ENCODE data around the gene KXD1. TPM values are rescaled to one million over a fixed set of nuclear protein-coding genes. Genes with fewer than 3 reads are reported as not detected.
A peak's percentile ranks its signal among the peaks of the same experiment; 100 is the strongest.

KXD1 gene
- total RNA-seq, 4 donors from 2014 or later, result 129 to 155 (median 149) TPM

DNA sequence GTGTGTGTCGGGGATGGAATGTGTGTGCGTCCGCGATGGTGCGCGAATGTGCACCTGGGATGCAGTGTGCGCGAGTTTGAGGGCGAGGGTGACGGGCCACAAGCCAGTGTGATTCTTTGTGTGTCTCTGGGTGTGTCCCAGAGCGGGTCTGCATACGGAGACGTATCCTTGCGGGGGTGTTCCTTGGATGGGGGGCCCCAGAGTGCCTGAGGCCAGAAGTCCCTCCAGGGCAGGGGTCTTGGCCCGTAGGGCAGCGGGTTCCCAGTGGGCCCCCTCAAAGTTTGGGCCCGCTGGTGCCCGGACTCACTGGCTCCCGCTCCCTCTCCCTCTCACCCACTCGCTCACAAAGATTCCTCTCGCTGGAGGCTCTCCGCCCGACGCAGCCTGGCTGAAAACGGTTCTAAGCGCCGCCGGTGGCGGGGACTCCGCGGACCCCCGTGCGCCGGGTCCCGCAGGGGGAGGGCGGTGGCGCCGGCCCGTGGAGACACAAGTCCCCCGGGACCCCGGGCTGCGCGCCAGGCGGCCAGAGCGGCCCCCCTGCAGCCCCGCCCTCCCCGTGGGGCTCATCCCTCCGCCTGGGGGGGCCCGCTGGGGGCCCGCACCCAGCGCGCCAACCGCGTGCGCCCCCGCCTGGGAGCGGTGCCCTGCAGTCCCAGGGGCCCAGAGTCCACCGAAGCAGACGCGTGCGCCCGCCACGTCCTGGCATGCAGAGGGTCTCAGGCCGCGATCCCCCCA, 48.0 kb downstream of the KXD1 start:
- DNase-seq (ENCODE audit: extremely low spot score), result no peak
- no peaks in the 10 kb centered on the region for H3K36me3 ChIP-seq
- peaks cover 22 to 52% (median 43%) of the 10 kb centered on the region in 4 donors for H3K4me1 ChIP-seq
- TF ChIP-seq POLR2A (IDR thresholded peaks at IDR 0.05; ENCODE audit: low read depth), result no peak
- TF ChIP-seq CTCF (IDR thresholded peaks at IDR 0.05), result no peak
- no peak for TF ChIP-seq EP300 (IDR thresholded peaks at IDR 0.05)
- TF ChIP-seq POLR2AphosphoS5 (IDR thresholded peaks at IDR 0.05), result no peak
- WGBS, result 13% methylated on average over 7 of the region's 65 CpGs
- no peaks in the 10 kb centered on the region for H3K9me3 ChIP-seq
- H3K27me3 ChIP-seq, result peaks cover 10 to 97% (median 59%) of the 10 kb centered on the region in 4 donors
- peak overlapping the region in 1 of 4 donors; percentile 24 for H3K27ac ChIP-seq (replicated peaks in 1 of 4)
- H3K4me3 ChIP-seq, result peak overlapping the region; percentile 39 to 56 (median 48)
- intact Hi-C loops (cut with DNase I), result no loop called here

DNA sequence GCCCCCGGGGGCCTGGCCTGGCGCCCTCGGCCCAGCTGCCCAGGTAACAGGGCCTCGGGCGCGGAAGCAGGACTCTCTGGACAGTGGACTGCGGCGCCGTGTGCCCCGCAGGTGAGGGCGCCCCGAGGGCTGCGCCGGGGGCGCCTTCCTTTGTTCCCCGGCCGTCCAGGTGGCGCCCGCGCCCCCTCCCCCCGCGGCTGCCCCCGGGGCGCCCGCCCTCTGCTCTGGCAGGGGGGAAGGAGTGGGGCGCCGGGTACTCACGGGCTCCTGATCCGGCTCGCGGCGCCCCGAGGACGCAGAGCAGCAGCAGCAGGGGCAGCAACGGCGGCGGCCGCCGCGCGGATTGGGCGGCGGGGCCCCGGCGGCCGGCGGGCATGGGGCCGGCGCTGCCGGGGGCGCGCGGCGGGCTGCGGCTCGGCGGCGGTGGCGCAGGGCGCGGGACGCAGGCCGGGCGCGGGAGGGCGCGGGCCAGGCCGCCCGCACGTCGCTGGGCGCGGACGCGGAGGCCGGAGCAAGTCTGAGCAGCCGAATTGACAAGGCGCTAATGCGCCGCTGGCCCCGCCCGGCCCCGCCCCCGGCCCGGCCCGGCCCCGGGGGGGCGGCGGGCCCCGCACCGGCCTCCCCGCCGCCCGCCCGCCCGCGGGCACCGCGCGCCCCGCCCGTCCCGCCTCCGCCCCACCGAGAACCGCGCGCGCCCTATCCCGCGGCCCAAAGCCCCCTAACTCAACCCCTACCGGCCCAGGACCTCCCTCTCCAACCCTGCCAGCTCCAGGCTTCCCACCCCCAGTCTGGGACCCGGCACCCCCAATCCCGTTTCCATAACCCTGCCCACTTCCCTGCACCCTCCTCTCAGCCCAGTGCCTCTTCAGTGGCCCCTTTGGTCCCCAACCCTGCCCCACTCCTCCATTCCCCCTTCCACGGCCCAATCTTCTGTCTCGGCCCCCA, 48.9 kb downstream of the KXD1 start, which contains the start of gene CRLF1:
Gene CRLF1 (minus strand): TSS at position 519 of the 945 bp plus-strand sequence. CDS start 143 bp downstream, at position 376.
- no peaks in the 10 kb centered on the region for H3K9me3 ChIP-seq
- intact Hi-C loops (cut with DNase I), result no loop called here
- H3K27me3 ChIP-seq, result peaks cover 14 to 97% (median 67%) of the 10 kb centered on the region in 4 donors
- TF ChIP-seq POLR2AphosphoS5 (IDR thresholded peaks at IDR 0.05) (no peak), EP300 (IDR thresholded peaks at IDR 0.05) (no peak)
- WGBS, result 3% methylated on average over 8 of the region's 116 CpGs
- peaks cover 30 to 60% (median 51%) of the 10 kb centered on the region in 4 donors for H3K4me1 ChIP-seq
- DNase-seq (ENCODE audit: extremely low spot score), result no peak
- peak within 1 kb of the TSS; percentile 43 to 56 (median 48) for H3K4me3 ChIP-seq
- H3K36me3 ChIP-seq, result no peaks in the 10 kb centered on the region
- peak within 1 kb of the TSS in 1 of 4 donors; percentile 24 for H3K27ac ChIP-seq (replicated peaks in 1 of 4)

- Histone ChIP-seq H3K36me3 (no peaks in the 10 kb centered on the region), H3K27ac (replicated peaks in 1 of 4) (no peak overlapping the region), H3K4me3 (peak overlapping the region; percentile 38 to 56 (median 43)), H3K27me3 (peaks cover 17 to 97% (median 76%) of the 10 kb centered on the region in 4 donors), H3K9me3 (no peaks in the 10 kb centered on the region), H3K4me1 (peaks cover 39 to 70% (median 60%) of the 10 kb centered on the region in 4 donors)
- intact Hi-C loops (cut with DNase I), result no loop called here
- 3% methylated on average over 28 of the region's 68 CpGs for WGBS
- no peak for DNase-seq (ENCODE audit: extremely low spot score)
- TF ChIP-seq CTCF (IDR thresholded peaks at IDR 0.05) (no peak), POLR2AphosphoS5 (IDR thresholded peaks at IDR 0.05) (no peak), POLR2A (IDR thresholded peaks at IDR 0.05; ENCODE audit: low read depth) (no peak), EP300 (IDR thresholded peaks at IDR 0.05) (no peak)
Measured at GRCh38 chr19:18607226-18608101, 49.8 kb downstream of the KXD1 start.

- WGBS, result 50% methylated on average over 5 of the region's 5 CpGs
- no peaks in the 10 kb centered on the region for H3K36me3 ChIP-seq
- no peaks in the 10 kb centered on the region for H3K9me3 ChIP-seq
- TF ChIP-seq EP300 (IDR thresholded peaks at IDR 0.05) (no peak), CTCF (IDR thresholded peaks at IDR 0.05) (no peak), POLR2A (IDR thresholded peaks at IDR 0.05; ENCODE audit: low read depth) (no peak), POLR2AphosphoS5 (IDR thresholded peaks at IDR 0.05) (no peak)
- H3K4me1 ChIP-seq, result peaks cover 47 to 76% (median 67%) of the 10 kb centered on the region in 4 donors
- H3K27ac ChIP-seq (replicated peaks in 1 of 4), result no peak overlapping the region
- H3K27me3 ChIP-seq, result peaks cover 17 to 97% (median 81%) of the 10 kb centered on the region in 4 donors
- DNase-seq (ENCODE audit: extremely low spot score), result no peak
- intact Hi-C loops (cut with DNase I), result no loop called here
- H3K4me3 ChIP-seq, result peak overlapping the region in 2 of 4 donors; percentile 38 to 43
Measured at GRCh38 chr19:18608102-18608804, 50.6 kb downstream of the KXD1 start.

Data from esophagus muscularis mucosa (tissue), 4 donors.